IPS-11a (cell line): ENCODE measurements around the gene AFF3.
"Not testable (repeated sequence)": the region's sequence is repeated elsewhere in the genome, so short reads cannot be mapped to it uniquely, and the experiment has no call there.

ENCODE experiments used
- H3K4me3 ChIP-seq: one replicate; pipeline ENCODE4 v1.5.1; 2013; ENCODE audit warnings: low read depth, low read length, control low read depth

AFF3 gene

DNA sequence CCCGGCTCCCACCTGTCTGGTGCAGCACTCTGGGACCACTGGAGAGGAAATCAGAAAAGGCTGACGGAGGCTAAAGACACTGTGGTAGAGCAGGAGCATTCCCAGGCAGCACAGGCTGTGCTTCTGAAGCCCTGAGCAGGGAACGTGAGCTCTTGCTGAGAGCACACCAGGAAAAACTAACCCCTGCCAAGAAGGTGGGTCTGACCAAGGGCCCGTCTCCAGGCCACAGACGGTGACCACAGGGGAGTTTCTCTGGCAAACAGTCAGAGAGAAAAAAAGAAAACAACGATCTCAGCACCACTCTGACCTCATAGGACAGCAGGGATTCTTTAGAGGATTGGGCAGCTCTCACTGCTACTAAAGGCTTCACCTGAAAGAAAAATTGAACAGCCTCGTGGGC, 201.4 kb downstream of the AFF3 start:
- H3K4me3 ChIP-seq = no peak overlapping the region

DNA sequence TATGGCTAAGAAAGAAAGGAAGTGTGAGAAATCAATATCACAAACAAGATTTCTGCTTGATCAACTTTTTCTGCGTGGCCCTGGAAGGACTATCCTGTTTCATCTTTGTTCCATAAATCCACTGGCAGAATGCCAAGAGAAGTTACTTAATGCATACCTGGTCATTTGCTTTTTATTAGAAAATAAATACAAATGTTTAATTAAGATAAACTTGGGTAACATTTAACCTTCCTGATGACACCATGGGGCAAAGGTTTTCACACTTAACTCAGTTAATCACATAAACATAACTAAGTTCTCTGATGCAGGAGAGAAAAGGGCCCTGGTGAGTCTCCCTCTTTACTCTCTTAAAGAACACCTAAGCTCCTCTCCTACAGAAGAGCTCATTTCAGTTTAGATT, 203.3 kb downstream of the AFF3 start:
- no peak overlapping the region for H3K4me3 ChIP-seq

DNA sequence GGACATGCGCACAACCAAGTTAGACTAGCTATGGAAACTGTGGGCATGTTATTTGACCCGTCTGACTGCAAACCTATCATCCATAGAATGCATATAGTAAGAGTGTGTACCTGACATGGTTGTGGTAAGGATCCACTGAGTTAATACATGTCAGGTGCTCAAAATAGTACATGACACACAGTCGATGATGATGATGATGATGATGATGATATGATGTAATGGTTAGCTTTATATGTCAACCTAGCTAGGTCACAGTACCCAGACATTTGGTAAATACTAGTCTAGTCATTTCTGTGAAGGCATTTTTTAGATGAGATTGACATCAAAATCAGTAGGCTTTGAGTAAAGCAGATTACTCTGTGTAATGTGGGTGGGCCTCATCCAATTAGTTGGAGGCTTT, 204.1 kb downstream of the AFF3 start:
- H3K4me3 ChIP-seq = no peak overlapping the region

DNA sequence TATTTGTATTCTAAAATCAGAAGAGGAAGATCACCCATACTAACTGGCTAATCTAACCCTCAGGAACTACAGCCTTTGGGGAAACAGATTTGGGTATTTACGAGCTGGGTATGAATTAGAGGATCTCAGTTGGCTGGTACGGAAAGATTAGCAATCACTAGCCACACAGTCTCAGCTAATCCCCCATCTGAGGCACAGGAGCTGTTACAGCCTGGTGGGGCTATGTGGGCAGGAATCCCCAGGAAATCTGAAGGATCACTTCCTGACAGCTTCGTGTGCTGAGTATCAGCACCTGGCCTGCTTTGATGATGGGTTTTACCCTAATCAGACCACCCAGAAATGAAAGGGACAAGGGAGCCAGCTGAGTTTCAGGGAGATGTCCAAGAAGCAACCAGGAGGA, 206.3 kb downstream of the AFF3 start:
- H3K4me3 ChIP-seq = no peak overlapping the region

DNA sequence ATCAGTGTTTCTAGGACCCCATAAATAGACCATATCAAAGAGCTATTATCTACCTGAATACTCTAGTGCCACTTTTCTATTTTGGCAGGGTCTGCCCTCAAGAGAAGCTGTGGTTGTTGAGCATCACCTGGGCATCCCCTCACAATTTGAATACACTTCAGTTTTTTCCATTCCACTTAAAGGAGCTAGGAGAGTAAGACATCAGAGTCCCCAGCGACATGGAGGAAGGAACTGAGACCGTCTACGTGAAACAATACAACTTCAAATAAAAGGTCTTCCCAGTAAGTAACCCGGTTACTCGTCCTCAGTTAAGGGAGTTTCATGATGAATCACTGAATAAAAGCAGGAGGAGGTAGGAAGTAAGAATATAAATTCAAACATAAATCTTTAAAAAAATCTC, 206.7 kb downstream of the AFF3 start:
- H3K4me3 ChIP-seq = no peak overlapping the region

DNA sequence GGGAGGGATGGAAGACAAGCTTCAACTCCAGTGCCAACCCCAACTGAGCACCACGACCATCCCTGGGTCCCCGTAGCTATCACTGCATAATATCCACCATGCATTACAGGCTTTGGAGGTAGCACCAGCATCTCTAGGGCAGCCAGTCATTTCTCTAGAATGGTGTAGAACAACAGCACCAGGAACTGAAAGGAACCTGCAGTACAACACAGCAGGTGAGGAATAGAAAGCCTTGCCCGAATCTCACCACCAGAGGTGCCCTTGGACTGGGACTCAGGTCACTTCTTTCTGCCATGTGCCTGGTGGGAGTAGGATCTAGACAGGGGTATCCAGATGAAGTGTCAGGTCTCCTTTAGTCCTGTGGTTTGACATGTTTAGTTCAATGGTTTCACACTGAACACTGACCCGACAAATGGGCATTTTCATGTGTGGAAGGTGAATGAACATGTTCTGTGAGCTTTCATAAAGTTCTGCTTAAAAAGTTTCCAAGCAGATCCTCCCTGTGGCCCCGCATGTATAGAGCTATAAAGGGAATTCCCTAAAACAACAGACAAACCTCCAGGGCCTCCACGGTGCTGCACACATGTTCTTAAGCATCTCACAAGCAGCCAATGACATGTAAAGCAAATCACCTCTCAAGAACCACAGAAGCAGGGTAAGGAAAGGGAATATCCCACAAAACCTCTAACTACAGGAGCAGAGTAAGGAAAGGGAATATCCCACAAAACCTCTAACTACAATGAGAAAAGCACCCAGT, 208.3 kb downstream of the AFF3 start:
- H3K4me3 ChIP-seq = no peak overlapping the region

DNA sequence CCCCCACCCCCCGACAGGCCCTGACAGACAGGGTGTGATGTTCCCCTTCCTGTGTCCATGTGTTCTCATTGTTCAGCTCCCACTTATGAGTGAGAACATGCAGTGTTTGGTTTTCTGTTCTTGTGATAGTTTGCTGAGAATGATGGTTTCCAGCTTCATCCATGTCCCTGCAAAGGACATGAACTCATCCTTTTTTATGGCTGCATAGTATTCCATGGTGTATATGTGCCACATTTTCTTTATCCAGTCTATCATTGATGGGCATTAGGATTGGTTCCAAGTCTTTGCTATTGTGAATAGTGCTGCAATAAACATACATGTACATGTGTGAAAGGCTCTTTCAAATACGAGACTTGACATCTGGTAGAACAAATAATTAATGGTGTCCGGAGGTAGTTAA, 208.9 kb downstream of the AFF3 start:
- not testable (repeated sequence) for H3K4me3 ChIP-seq

DNA sequence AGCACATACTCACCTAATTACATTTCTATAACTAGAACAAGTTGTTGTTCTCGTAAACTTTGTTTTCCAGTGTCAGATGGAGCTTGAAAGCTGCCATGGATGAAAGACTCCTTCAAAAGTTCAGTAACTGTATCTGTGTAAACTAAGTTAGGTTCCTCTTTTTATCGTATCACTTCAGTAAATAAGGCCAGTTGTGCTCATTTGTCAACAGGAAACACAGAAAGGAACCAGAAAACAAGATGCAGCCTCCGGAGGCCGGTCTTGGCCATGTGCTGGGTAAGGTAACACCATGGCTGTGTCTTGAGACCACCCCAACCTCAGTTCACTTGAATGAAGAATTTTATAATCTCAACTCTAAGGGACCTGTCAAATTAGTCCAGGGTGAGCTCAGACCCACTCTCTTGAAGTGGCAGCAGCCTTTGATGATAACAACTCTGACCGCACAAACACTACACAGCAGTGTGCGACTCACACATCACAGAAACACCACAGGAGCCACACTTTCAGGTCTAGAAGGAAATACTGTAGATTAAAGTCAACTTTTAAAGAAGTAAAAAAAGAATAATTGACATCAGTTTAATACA, 213.8 kb downstream of the AFF3 start:
- no peak overlapping the region for H3K4me3 ChIP-seq

DNA sequence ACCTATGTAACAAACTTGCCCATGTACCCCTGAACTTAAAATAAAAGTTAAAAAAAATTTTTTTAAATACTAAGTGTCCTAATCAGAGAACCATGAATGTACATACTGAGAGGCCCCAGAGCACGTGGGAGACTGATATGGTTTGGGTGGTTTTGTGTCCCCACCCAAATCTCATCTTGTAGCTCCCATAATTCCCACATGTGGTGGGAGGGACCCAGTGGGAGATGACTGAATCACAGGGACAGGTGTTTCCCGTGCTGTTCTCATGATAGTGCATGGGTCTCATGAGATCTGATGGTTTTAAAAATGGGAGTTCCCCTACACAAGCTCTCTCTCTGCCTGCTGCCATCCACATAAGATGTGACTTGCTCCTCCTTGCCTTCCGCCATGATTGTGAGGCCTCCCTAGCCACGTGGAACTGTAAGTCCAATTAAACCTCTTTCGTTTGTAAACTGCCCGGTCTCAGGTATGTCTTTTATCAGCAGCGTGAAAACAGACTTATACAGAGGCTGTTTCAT, 214.6 kb downstream of the AFF3 start:
- not testable (repeated sequence) for H3K4me3 ChIP-seq

DNA sequence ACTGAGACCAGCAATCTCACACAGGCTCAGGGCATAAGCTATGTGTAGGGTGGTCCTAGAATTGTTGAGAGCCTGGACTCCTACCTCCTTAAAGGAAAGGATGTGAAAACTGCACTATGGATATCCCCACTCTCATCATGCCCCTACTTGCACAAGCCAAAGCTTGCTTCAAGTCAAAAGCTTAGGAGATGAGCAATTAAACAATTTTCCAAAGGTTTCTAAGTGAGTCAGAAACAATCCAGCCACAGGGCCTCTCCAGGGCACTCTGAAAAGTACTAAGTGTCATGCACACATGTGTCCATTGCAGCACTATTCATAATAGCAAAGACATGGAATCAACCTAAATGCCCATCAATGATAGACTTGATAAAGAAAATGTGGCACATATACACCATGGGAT, 215.4 kb downstream of the AFF3 start:
- no peak overlapping the region for H3K4me3 ChIP-seq

DNA sequence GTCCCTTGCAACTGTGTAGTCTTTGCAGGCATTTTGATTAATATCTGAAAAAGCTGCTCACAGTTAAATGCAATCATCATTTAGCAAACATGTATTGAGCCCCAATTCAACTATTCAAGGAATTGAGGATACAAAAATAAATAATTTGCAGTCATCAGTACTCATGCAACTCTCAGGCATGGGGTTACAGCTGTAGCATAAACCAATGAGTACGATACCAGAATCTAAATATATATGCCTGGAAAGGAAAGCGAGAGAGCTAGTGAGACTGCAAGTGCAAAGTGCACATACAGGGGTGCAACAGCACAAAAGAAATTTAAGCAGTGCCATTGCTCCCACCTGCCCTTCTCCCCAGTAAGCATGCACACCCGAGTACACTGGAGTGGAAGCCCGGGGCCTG, 216.4 kb downstream of the AFF3 start:
- no peak overlapping the region for H3K4me3 ChIP-seq

DNA sequence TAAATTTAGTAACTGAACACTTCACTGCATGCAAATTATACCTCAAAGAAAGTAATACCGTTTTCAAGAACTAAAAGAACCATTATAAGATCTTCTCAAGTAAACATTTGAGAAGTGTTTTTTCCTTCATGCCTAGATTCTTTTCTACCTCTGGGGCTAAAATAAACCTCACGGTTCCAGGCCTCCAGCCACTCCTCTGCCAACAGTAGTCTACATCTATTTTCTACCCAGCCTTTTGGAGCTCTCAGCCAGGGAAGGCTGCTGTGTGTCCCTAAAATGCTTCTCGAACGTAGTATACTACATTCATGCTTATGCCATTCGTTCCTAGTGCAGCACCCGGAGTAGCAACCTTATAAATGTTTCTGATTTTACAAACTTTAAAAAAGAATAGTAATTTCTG, 219.7 kb downstream of the AFF3 start:
- no peak overlapping the region for H3K4me3 ChIP-seq

DNA sequence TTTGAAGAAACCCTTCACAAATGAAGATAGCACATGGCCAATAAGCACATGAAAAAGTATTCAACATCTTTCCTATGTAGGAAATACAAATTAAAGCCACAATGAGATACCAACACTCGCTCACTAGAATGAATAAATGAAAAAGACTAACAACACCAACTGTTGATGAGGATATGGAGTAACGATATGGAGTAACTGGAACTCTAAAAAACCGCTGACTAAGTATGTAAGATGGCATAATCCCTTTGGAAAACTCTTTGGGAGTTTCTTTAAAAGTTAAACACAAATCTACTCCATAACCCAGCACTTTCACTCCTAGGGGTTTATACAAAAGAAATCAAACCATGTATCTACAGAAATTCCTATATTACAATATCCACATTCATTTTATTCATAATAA, 220.5 kb downstream of the AFF3 start:
- no peak overlapping the region for H3K4me3 ChIP-seq

DNA sequence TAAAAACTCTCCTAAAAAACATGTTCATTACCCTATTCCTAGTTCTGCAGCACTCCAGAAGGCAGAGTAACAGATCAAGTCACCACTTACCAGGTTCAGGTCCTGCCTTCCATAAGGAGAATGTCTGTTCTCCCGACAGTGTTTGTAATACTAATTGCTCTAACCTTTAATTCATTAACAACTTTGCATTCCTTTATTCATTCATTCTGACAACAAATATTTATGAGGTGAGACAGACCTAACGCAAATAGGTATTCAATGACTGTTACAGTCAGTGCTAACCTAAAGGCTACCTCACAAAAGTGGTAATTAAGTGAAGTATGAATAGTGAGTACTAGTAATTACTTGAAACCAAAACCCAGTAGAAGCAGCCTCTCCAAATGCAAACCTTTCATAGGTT, 224.0 kb downstream of the AFF3 start:
- no peak overlapping the region for H3K4me3 ChIP-seq

DNA sequence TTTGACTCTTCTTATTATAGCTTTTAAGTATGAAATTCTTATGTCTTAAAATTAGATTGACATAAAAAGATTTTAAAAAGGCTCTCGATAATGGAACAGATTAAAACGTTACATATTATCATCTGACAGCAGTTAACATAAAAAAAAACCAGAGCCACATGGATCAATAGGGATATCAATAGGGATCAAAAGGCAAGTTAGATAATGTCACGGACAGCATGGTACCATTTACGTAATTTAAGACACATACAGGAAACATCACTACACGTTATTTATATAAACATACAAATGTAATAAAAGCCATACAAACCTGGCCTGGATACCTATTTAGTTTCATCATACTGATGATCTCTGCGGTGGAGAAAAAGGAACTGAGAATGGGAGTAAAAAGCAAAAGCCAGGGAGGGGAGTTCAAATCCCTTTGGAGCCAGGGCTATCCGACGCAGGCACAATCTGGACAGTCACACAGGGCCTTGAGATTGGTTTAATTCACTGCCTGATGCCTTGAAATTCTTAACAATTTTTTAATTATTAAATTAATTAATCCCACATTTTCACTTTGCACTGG, 227.2 kb downstream of the AFF3 start:
- no peak overlapping the region for H3K4me3 ChIP-seq

DNA sequence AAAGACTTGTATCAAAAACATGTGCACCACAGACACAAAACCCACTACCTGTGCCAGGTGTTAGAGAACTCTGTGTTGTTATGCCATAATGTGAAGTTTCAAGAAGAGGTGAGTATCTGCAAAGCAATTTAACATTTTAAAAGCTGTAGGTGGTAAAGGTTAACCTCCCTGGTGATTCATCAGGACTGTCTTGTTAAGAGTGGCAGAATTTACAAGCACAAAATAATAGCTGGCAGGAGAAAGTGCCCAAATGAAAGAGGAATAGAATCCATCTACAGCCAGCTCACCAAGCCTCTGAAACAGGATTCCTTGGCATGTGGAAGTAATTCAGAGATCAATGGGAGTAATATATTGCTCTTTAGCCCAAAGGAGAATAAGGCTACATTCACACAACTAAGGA, 230.7 kb downstream of the AFF3 start:
- no peak overlapping the region for H3K4me3 ChIP-seq

DNA sequence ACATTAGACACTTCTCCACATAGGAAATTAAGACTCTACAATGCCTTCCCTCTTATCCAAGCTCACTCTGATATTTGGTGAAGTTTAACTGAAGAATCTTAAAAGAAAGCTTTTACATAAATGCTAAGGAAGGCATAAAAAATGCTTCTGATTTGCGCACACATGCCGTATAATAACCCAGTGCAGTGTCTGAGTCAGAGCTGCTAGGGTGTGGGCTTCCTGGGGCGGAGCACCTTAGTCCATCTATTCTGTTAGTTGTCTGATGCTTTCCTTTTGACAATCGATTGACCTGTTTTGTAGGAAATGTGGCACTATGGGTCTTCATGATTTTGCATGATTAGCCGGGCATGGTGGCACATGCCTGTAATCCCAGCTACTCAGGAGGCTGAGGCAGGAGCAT, 231.5 kb downstream of the AFF3 start:
- no peak overlapping the region for H3K4me3 ChIP-seq

DNA sequence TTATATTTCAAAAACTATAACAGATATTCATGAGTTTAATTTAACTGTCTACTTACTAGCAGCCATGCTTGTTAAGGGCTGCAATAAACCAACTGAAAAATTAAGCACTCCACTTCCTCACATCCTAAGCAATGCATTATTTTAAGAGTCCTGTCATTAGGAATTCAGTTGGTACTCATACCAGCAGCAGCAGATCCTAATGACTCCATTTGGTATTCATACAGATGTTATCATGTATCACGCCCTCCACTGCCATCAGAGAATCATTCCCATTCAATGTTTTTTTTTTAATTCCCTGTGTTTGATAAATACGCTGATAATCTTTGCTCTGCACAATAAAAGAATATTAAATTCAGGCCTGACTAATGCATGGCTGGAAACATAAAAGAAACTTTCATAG, 236.8 kb downstream of the AFF3 start:
- H3K4me3 ChIP-seq = no peak overlapping the region

DNA sequence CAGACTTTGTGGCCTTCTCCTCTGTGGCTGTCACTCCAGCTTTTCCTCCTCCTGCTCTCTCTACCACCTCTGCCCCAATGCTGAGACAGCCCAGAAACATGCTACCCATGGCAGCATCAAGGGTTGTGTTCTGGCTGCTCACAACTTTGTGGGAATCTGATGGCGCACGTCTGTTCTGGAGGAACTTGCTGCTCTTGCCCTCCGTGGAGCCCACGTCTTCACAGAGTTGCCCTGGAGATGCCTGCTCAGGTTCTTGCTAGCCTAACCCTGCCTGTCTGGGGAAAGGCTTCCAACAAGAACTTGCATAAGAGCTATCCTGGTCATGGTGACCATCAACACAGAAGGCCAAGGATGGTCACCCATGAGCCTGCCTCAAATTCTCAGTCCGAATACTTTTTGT, 237.4 kb downstream of the AFF3 start:
- no peak overlapping the region for H3K4me3 ChIP-seq

DNA sequence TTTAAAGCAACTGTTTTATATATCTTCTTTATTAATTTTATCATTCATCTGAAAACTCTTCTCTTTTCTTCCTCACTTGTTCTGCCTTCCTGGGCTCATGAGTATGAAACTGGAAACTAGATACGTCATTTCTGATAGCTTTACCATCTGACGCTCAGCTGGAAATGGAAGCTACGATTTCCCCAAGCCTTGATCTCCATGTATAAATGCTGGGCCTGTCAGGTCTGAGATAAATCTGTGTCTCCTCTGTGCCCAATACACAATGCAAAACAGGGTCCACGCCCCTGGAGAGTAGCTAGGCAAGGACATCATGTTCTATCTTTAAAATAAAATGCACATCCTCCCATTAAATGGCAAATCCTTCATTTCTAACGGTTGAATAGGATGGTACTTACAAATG, 238.4 kb downstream of the AFF3 start:
- H3K4me3 ChIP-seq = no peak overlapping the region

DNA sequence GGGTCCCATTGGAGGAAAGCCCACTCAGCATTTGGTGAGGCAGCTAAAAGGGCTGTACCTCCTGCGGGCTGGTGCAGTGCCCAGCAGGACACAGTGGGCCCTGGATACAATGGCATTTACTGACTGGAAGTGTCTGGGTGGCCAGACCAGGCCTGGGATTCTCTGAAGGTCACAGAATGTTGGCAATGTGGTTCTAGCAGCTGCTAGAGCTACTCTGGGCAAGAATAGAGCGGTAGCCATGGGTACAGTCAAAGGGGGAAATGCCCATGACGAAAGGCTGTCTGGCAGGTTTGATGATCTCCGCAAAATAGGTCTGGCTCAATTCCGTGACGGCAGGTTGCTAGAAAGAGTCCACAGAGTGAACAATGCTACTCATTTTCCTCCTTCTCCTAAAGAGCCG, 241.8 kb downstream of the AFF3 start:
- no peak overlapping the region for H3K4me3 ChIP-seq

DNA sequence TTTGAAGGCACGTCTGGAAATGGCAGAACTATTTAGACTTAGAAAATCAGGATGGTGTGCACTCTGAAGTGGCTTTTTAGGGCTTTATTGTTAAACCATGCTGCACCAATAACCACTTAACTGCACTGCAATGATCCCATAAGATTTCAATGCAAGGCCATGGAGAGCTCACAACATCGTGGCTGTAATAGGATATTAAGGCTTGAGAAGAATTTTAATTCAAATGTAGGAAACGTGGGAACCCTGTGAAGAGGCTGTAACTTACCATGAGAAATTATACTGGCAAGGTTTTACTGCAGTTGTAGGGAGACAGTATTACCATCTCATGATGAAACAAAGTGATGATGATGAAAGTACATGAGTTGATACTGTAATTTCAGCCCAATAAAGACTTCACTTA, 242.5 kb downstream of the AFF3 start:
- no peak overlapping the region for H3K4me3 ChIP-seq
